ENCODE measurements around the gene MYF5.

The MYF5 gene

DNA sequence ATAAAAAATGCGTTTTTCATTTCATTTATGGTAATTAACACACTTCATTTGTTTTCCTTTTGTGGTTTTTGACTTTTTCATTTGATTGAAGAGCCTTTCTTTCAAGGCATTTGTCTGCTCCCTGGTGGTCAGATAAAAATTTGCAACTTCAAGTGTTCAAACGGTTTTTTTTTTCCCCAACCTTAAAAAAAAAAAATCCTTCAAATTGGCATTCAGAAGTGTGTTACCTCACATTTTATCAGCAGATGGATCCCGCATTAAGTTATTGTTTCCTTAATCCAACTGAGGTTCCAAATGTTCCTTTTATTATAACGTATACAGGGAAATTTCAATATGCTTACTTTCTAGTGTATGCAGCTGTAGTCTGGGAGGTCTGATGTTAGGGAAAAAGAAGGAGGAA is 47.2 kb downstream of the MYF5 start:
- Histone ChIP-seq H3K4me1 (ENCODE audit: control insufficient read depth, insufficient read depth, low read length) (peaks cover 1% of the 10 kb centered on the region; the same call in 1 of the 2 replicates), H3K36me3 (ENCODE audit: control insufficient read depth, insufficient read depth, low read length) (no peaks in the 10 kb centered on the region), H3K9me3 (ENCODE audit: control insufficient read depth, insufficient read depth, low read length) (no peaks in the 10 kb centered on the region), H3K27ac (ENCODE audit: low read length) (no peak overlapping the region), H3K4me3 (ENCODE audit: low read length) (no peak overlapping the region), H3K27me3 (ENCODE audit: control insufficient read depth, insufficient read depth, low read length) (no peaks in the 10 kb centered on the region)
- WGBS (ENCODE audit: insufficient coverage, insufficient read length) = no CpG with 5 or more reads among the region's 4 CpGs
- DNase-seq (ENCODE audit: low read depth, low spot score) = no peak

DNA sequence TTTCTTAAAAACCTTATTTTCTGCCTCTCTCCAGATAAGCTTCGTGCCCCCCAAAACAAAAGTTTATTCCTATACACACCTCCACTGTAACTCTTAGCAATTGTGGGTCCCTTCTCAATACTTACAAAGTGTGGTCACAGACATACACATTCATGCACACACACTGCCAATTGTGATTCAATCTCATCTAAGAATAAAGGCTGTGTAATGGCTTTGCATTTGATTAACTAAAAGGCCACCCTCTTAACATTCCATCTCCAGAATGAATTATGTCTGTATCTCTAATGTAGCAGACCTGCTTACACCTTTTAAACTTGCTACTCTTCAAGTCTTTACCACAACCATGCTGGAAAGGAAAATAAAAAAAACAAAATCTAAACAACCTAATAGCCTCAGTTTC is 49.5 kb downstream of the MYF5 start:
- no CpG with 5 or more reads among the region's 1 CpG for WGBS (ENCODE audit: insufficient coverage, insufficient read length)
- DNase-seq (ENCODE audit: low read depth, low spot score) = no peak

DNA sequence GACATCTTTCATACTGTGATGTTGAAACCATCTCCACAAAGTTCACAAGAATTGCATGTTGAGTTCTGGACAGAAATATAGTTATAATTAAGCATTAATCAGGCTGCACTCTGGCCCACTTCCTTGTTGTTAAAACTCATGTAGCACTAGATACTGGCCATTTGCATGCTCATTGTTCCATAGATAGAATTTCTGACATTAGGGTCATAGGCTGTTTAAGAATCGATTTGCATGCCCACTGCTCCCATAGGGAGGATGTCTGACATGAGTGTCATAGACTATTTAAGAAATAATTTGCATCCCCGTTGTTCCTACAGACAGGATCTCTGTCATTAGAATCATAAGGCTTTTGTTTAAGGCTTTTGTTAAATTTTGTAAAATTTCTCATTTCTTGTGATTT is 50.2 kb downstream of the MYF5 start:
- H3K36me3 ChIP-seq (ENCODE audit: control insufficient read depth, insufficient read depth, low read length) = no peaks in the 10 kb centered on the region
- no peak overlapping the region for H3K4me3 ChIP-seq (ENCODE audit: low read length)
- WGBS (ENCODE audit: insufficient coverage, insufficient read length) = no CpG with 5 or more reads among the region's 2 CpGs
- no peak overlapping the region for H3K27ac ChIP-seq (ENCODE audit: low read length)
- H3K4me1 ChIP-seq (ENCODE audit: control insufficient read depth, insufficient read depth, low read length) = peaks cover 3% of the 10 kb centered on the region; the same call in 1 of the 2 replicates
- no peaks in the 10 kb centered on the region for H3K27me3 ChIP-seq (ENCODE audit: control insufficient read depth, insufficient read depth, low read length)
- H3K9me3 ChIP-seq (ENCODE audit: control insufficient read depth, insufficient read depth, low read length) = no peaks in the 10 kb centered on the region
- DNase-seq (ENCODE audit: low read depth, low spot score) = no peak

More for the DNA sequence above, 49.5 kb downstream of the MYF5 start:
- no peaks in the 10 kb centered on the region for H3K9me3 ChIP-seq (ENCODE audit: control insufficient read depth, insufficient read depth, low read length)
- no peaks in the 10 kb centered on the region for H3K27me3 ChIP-seq (ENCODE audit: control insufficient read depth, insufficient read depth, low read length)
- H3K4me3 ChIP-seq (ENCODE audit: low read length) = no peak overlapping the region
- H3K36me3 ChIP-seq (ENCODE audit: control insufficient read depth, insufficient read depth, low read length) = no peaks in the 10 kb centered on the region
- peaks cover 3% of the 10 kb centered on the region; the same call in 1 of the 2 replicates for H3K4me1 ChIP-seq (ENCODE audit: control insufficient read depth, insufficient read depth, low read length)
- no peak overlapping the region for H3K27ac ChIP-seq (ENCODE audit: low read length)

Data from iPS DF 6.9 (cell line).